Progenitor cell of endocrine pancreas (in vitro differentiated cells): ENCODE measurements around the gene HSD17B14. TPM values are rescaled to one million over a fixed set of nuclear protein-coding genes. Genes with fewer than 3 reads are reported as not detected.
"Not testable (repeated sequence)": the region's sequence is repeated elsewhere in the genome, so short reads cannot be mapped to it uniquely, and the experiment has no call there.

Experiments
- DNase-seq: peaks from one replicate; pipeline ENCODE4 v3.0.0; 2021; ENCODE audit warnings: low spot score; ENCODE audit not compliant: unreplicated experiment
- H3K27ac Mint-ChIP-seq: 2 replicates; pipeline ENCODE4 v1.8.0; 2021; ENCODE audit warnings: mild to moderate bottlenecking, moderate library complexity, mixed read lengths
- H3K27me3 Mint-ChIP-seq: 2 replicates; pipeline ENCODE4 v1.8.0; 2021; ENCODE audit warnings: mixed read lengths
- H3K36me3 Mint-ChIP-seq: 2 replicates; pipeline ENCODE4 v1.8.0; 2022; ENCODE audit warnings: mixed read lengths; ENCODE audit not compliant: insufficient read depth
- H3K4me1 Mint-ChIP-seq: 2 replicates; pipeline ENCODE4 v1.8.0; 2021; ENCODE audit warnings: low read depth, mixed read lengths
- H3K4me3 Mint-ChIP-seq: 2 replicates; pipeline ENCODE4 v1.8.0; 2021; ENCODE audit warnings: low read depth, mild to moderate bottlenecking, moderate library complexity, mixed read lengths
- H3K9me3 Mint-ChIP-seq: 2 replicates; pipeline ENCODE4 v1.8.0; 2021; ENCODE audit warnings: low read depth, mixed read lengths
- CTCF ChIP-seq: fragments of 200-600 bp; sonication (generic); IDR thresholded peaks from one replicate; pipeline ENCODE4 v1.5.0; 2021; ENCODE audit warnings: antibody characterized with exemption, mild to moderate bottlenecking; ENCODE audit not compliant: unreplicated experiment
- total RNA-seq: library from RNA; stranded (reverse); gene quantifications from 2 replicates; pipeline ENCODE4 v1.2.1, GENCODE V29; 2021

The HSD17B14 gene
- total RNA-seq, 1 donor from 2014 or later = 20.5 TPM

DNA sequence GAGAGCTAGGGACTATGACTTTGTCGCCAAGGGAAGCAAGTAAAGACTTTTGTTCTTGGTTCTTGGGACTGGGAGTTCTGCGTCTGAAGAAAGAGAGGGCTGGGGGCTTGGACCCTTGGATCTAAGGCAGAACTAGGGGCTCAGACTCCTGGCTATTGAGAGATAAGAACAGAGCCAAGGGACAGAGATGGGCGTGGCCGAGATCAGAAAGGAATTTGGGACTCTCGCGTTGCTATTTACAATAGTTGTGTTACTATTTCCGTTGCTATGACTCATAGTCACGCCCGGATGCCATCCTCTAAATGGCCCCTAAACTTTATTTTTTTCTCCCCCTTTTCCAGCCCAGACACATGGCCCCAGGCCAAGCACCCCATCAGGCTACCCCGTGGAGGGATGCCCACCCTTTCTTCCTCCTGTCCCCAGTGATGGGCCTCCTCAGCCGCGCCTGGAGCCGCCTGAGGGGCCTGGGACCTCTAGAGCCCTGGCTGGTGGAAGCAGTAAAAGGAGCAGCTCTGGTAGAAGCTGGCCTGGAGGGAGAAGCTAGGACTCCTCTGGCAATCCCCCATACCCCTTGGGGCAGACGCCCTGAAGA, 36.7 kb upstream of the HSD17B14 start:
- H3K36me3 Mint-ChIP-seq = peaks cover 27% of the 10 kb centered on the region
- peak; percentile 37 for DNase-seq
- H3K27me3 Mint-ChIP-seq = no peaks in the 10 kb centered on the region
- H3K4me1 Mint-ChIP-seq = peaks cover 39% of the 10 kb centered on the region
- peak overlapping the region; percentile 100 for H3K27ac Mint-ChIP-seq
- H3K4me3 Mint-ChIP-seq = peak overlapping the region; percentile 99
- TF ChIP-seq CTCF = no peak
- no peaks in the 10 kb centered on the region for H3K9me3 Mint-ChIP-seq

DNA sequence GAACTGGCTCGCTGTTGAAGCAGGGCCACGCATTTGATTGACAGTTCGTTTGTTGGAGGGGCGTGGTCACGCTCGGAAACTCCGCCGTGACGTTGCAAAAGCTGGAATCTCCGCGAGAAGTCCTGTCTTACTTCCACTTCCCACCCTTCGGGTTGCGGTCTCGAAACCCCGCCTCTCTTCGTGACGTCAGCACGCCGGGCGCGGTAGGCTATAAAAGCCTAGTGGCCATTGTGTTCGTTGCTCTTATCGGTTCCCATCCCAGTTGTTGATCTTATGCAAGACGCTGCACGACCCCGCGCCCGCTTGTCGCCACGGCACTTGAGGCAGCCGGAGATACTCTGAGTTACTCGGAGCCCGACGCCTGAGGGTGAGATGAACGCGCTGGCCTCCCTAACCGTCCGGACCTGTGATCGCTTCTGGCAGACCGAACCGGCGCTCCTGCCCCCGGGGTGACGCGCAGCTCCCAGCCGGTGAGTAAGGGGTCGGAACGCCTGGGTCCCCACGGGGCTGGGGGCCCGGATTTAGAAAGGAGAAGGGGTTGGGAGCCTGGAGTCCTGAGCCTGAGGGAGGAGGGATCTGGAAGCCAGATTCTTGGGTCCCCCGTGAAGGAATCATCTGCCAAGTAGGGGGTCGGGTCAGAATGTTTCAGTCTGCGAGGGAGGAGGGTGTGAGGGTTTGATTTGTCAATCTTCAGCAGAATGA, 36.0 kb upstream of the HSD17B14 start, which contains the start of gene PPP1R15A:
TSS of gene PPP1R15A (plus strand) at position 240 of the 702 bp plus-strand sequence. CDS start 813 bp downstream, outside the sequence.
- peak; percentile 99 for DNase-seq
- peaks cover 25% of the 10 kb centered on the region for H3K36me3 Mint-ChIP-seq
- H3K27me3 Mint-ChIP-seq = no peaks in the 10 kb centered on the region

DNA sequence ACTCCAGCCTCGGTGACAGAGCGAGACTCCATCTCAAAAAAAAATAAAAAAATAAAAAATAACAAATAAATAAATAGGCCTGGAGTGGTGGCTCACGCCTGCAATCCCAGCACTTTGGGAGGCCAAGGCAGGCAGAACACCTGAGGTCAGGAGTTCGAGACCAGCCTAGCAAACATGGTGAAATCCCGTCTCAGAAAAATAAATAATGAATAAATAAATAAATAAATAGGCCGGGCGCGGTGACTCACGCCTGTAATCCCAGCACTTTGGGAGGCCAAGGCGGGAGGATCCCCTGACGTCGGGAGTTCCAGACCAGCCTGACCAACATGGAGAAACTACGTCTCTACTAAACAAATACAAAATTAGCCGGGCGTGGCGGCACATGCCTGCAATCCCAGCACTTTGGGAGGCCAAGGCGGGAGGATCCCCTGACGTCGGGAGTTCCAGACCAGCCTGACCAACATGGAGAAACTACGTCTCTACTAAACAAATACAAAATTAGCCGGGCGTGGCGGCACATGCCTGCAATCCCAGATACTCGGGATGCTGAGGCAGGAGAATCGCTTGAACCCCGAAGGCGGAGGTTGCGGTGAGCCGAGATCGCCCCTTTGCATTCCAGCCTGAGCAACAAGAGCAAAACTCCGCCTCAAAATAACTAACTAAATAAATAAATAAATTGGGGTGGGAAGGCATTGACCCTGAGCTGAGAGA, 35.3 kb upstream of the HSD17B14 start:
- peaks cover 25% of the 10 kb centered on the region for H3K36me3 Mint-ChIP-seq
- H3K4me1 Mint-ChIP-seq = peaks cover 48% of the 10 kb centered on the region
- H3K9me3 Mint-ChIP-seq, H3K27me3 Mint-ChIP-seq, DNase-seq: not testable (repeated sequence)
- H3K27ac Mint-ChIP-seq = peak overlapping the region; percentile 100
- peak overlapping the region; percentile 99 for H3K4me3 Mint-ChIP-seq

More for the DNA sequence above, 36.0 kb upstream of the HSD17B14 start, which contains the start of gene PPP1R15A:
- H3K27ac Mint-ChIP-seq = peak within 1 kb of the TSS; percentile 100
- H3K9me3 Mint-ChIP-seq = no peaks in the 10 kb centered on the region
- H3K4me1 Mint-ChIP-seq = peaks cover 41% of the 10 kb centered on the region
- H3K4me3 Mint-ChIP-seq = peak within 1 kb of the TSS; percentile 99
- TF ChIP-seq CTCF = no peak

DNA sequence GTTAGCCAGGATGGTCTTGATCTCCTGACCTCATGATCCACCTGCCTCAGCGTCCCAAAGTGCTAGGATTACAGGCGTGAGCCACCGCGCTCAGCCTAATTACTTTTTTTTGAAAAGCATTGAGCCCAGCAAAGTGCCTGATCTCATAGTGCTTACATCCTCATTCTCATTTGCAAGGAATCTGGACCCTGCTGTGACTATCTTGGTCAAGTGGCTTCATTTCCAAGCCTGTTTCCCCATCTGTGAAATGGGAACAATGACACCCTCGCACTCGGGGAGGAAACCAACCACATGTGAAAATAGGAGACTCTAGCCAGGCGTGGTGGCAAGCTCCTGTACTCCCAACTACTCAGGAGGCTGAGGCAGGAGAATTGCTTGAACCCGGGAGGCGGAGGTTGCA, 33.8 kb upstream of the HSD17B14 start:
- Mint-ChIP-seq H3K27ac (peak overlapping the region; percentile 33), H3K36me3 (peaks cover 17% of the 10 kb centered on the region), H3K4me1 (peaks cover 37% of the 10 kb centered on the region), H3K9me3 (no peaks in the 10 kb centered on the region), H3K4me3 (no peak overlapping the region), H3K27me3 (no peaks in the 10 kb centered on the region)
- no peak for DNase-seq
- TF ChIP-seq CTCF = no peak

DNA sequence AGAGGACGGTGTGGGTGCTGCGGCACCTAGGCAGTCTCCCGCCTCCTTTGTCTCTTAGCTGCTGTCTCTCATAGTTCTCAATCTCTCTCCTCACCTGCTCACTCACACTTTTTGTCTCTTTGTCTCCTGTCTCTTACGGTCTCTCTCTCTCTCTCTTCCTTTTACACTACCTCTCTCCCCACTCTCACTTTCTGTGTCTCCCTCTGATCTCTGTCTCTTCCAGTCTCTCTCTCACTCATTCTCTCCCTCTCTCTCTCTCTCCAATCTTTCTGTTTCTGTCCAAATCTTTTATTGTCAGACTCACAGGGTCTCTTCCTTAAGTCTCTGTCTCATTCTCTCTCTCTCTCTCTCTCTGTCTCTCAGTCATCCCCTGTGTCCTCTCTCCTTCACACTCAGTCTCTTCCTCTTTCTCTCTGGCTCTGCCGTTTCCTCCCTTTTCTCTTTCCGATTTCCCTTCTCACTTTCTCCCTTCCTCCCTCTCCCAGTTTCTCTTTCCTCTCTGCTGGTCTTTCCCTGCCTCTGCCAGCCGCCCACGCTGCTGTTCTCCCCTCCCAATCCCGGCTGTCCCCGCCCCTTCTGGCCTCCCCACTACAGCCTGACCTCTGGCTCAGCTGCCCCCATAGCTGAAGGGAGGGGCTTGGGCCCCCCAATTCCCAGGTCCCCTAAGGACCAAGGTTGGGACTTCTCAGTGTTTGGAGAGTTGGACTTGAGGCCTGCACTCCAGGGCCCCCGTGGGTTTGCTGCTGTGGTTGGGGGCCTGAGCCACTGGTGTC, 32.0 kb upstream of the HSD17B14 start, which contains the start of gene PLEKHA4:
TSS of gene PLEKHA4 (minus strand) at position 504 of the 773 bp plus-strand sequence. CDS start 997 bp downstream, outside the sequence.
- Mint-ChIP-seq H3K27me3 (no peaks in the 10 kb centered on the region), H3K27ac (peak within 1 kb of the TSS; percentile 84), H3K4me3 (peak within 1 kb of the TSS; percentile 47), H3K4me1 (peaks cover 21% of the 10 kb centered on the region), H3K36me3 (peaks cover 3% of the 10 kb centered on the region), H3K9me3 (no peaks in the 10 kb centered on the region)
- no peak for TF ChIP-seq CTCF
- no peak for DNase-seq
